Measurements from ENCODE around the gene ABCC8. TPM values are rescaled to one million over a fixed set of nuclear protein-coding genes. Genes with fewer than 3 reads are reported as not detected.

ABCC8 gene
- total and polyA plus RNA-seq, 2 donors (not counting 1 experiment from before 2014, with no cell fraction given): 0.03 to 0.17 TPM

- no peaks in the 10 kb centered on the region for H3K4me1 Mint-ChIP-seq
- POLR2A ChIA-PET: no interaction called here
- no peaks in the 10 kb centered on the region for H3K9me3 Mint-ChIP-seq (ENCODE audit: insufficient read depth)
- Histone ChIP-seq H3K9me3 (ENCODE audit: control extremely low read depth in 1 of 3, control insufficient read depth in 2 of 3, insufficient read depth in 1 of 3, low read length in 2 of 3) (no peaks in the 10 kb centered on the region), H3K4me2 (replicated peaks; ENCODE audit: low read depth, low read length, poor library complexity, severe bottlenecking) (no peak overlapping the region), H3K79me2 (ENCODE audit: control insufficient read depth, insufficient read depth, low read length) (no peaks in the 10 kb centered on the region), H3K9ac (ENCODE audit: low read length) (no peak overlapping the region), H4K20me1 (ENCODE audit: control insufficient read depth, insufficient read depth, low read length, poor library complexity, severe bottlenecking) (no peaks in the 10 kb centered on the region), H2AFZ (ENCODE audit: insufficient read depth, low read depth, low read length, poor library complexity, severe bottlenecking) (no peak overlapping the region), H3K36me3 (replicated peaks in 1 of 2; ENCODE audit: control extremely low read depth in 1 of 2, control insufficient read depth in 1 of 2, extremely low read depth in 1 of 2, insufficient read depth in 2 of 2, low read length in 1 of 2) (no peaks in the 10 kb centered on the region), H3K27ac (ENCODE audit: low read length in 2 of 2) (no peak overlapping the region), H3K27me3 (replicated peaks in 1 of 4; ENCODE audit: control extremely low read depth in 1 of 4, control insufficient read depth in 3 of 4, insufficient read depth in 4 of 4, low read length in 3 of 4) (peaks cover 0 to 21% (median 4%) of the 10 kb centered on the region in 4 experiments), H3K4me1 (ENCODE audit: control insufficient read depth in 2 of 2, insufficient read depth in 2 of 2, low read length in 2 of 2) (no peaks in the 10 kb centered on the region), H3K4me3 (ENCODE audit: control extremely low read depth in 1 of 5, extremely low read depth in 1 of 5, insufficient read depth in 1 of 5, low read depth in 2 of 5, low read length in 4 of 5) (no peak overlapping the region)
- ATAC-seq (ENCODE audit: low read depth): no peak
- no peak for TF ChIP-seq CTCF (IDR thresholded peaks at IDR 0.05)
- TF ChIP-seq EZH2 (IDR thresholded peaks at IDR 0.05; ENCODE audit: borderline replicate concordance, insufficient read depth, low read depth, low read length, poor library complexity, severe bottlenecking): no peak
- H3K27me3 Mint-ChIP-seq: peaks cover 36% of the 10 kb centered on the region
- 90% methylated on average over 4 of the region's 6 CpGs for WGBS (ENCODE audit: insufficient coverage)
- CTCF ChIA-PET: no interaction called here
- H3K4me3 Mint-ChIP-seq: no peak overlapping the region
- no peak for DNase-seq
- H3K27ac Mint-ChIP-seq: no peak overlapping the region
- intact Hi-C loops (cut with micrococcal nuclease): no loop called here
Measured at GRCh38 chr11:17469998-17470397, 6.6 kb downstream of the ABCC8 start.

- Mint-ChIP-seq H3K27ac (no peak overlapping the region), H3K27me3 (peaks cover 19% of the 10 kb centered on the region), H3K4me3 (no peak overlapping the region), H3K9me3 (ENCODE audit: insufficient read depth) (no peaks in the 10 kb centered on the region), H3K4me1 (no peaks in the 10 kb centered on the region)
- H3K27me3 ChIP-seq (replicated peaks in 1 of 4; ENCODE audit: control extremely low read depth in 1 of 4, control insufficient read depth in 3 of 4, insufficient read depth in 4 of 4, low read length in 3 of 4): peaks cover 0 to 9% (median 0%) of the 10 kb centered on the region in 4 experiments
- intact Hi-C loops (cut with micrococcal nuclease): no loop called here
- no peak overlapping the region for H3K4me2 ChIP-seq (replicated peaks; ENCODE audit: low read depth, low read length, poor library complexity, severe bottlenecking)
- DNase-seq (no peak), ATAC-seq (ENCODE audit: low read depth) (no peak)
- H3K4me3 ChIP-seq (ENCODE audit: control extremely low read depth in 1 of 5, extremely low read depth in 1 of 5, insufficient read depth in 1 of 5, low read depth in 2 of 5, low read length in 4 of 5): no peak overlapping the region
- H2AFZ ChIP-seq (ENCODE audit: insufficient read depth, low read depth, low read length, poor library complexity, severe bottlenecking): no peak overlapping the region
- H3K36me3 ChIP-seq (replicated peaks in 1 of 2; ENCODE audit: control extremely low read depth in 1 of 2, control insufficient read depth in 1 of 2, extremely low read depth in 1 of 2, insufficient read depth in 2 of 2, low read length in 1 of 2): no peaks in the 10 kb centered on the region
- no peaks in the 10 kb centered on the region for H3K4me1 ChIP-seq (ENCODE audit: control insufficient read depth in 2 of 2, insufficient read depth in 2 of 2, low read length in 2 of 2)
- H3K79me2 ChIP-seq (ENCODE audit: control insufficient read depth, insufficient read depth, low read length): no peaks in the 10 kb centered on the region
- no peaks in the 10 kb centered on the region for H4K20me1 ChIP-seq (ENCODE audit: control insufficient read depth, insufficient read depth, low read length, poor library complexity, severe bottlenecking)
- ChIA-PET CTCF (no interaction called here), POLR2A (no interaction called here)
- TF ChIP-seq EZH2 (IDR thresholded peaks at IDR 0.05; ENCODE audit: borderline replicate concordance, insufficient read depth, low read depth, low read length, poor library complexity, severe bottlenecking) (no peak), CTCF (IDR thresholded peaks at IDR 0.05) (no peak)
- no peaks in the 10 kb centered on the region for H3K9me3 ChIP-seq (ENCODE audit: control extremely low read depth in 1 of 3, control insufficient read depth in 2 of 3, insufficient read depth in 1 of 3, low read length in 2 of 3)
- H3K9ac ChIP-seq (ENCODE audit: low read length): no peak overlapping the region
- no peak overlapping the region for H3K27ac ChIP-seq (ENCODE audit: low read length in 2 of 2)
- WGBS (ENCODE audit: insufficient coverage): 93% methylated on average over 4 of the region's 4 CpGs
Measured at GRCh38 chr11:17468122-17468521, 8.5 kb downstream of the ABCC8 start.

Measured in B cell (primary cell).